H1 (cell line): Measurements from ENCODE around the gene AKR1D1. TPM values are rescaled to one million over a fixed set of nuclear protein-coding genes. Genes with fewer than 3 reads are reported as not detected.

ENCODE experiments used
- ASH2L ChIP-seq: fragments of 200-600, 300-600 bp; sonication (generic); IDR thresholded peaks from one replicate; pipeline ENCODE4 v1.7.1; 2017; ENCODE audit warnings: low read length
- NANOG ChIP-seq: IDR thresholded peaks from 2 replicates; pipeline ENCODE4 v1.6.1; 2011; ENCODE audit warnings: low read length, low read depth, mild to moderate bottlenecking, inconsistent platforms; ENCODE audit not compliant: insufficient read depth, poor library complexity, severe bottlenecking
- POLR2AphosphoS5 ChIP-seq: IDR thresholded peaks from 2 replicates; pipeline ENCODE4 v1.6.1; 2011; ENCODE audit warnings: low read depth, low read length
- RAD21 ChIP-seq, 2 experiments: IDR thresholded peaks in 1 of 2; conservative IDR thresholded peaks in 1 of 2; 2 replicates each; pipeline ENCODE4 v1.6.1; 2011; ENCODE audit warnings: low read depth in 2 of 2, low read length in 2 of 2, improper control_type of control experiment in 1 of 2, inconsistent platforms in 1 of 2, mild to moderate bottlenecking in 1 of 2, moderate library complexity in 1 of 2
- RBBP5 ChIP-seq: IDR thresholded peaks from 2 replicates; pipeline ENCODE4 v1.7.1; 2012; ENCODE audit warnings: low read depth, mild to moderate bottlenecking, inconsistent platforms, low read length, moderate library complexity, borderline replicate concordance
- SIX5 ChIP-seq: IDR thresholded peaks from 2 replicates; pipeline ENCODE4 v1.6.1; 2011; ENCODE audit warnings: mild to moderate bottlenecking, low read depth, low read length
- SRF ChIP-seq: IDR thresholded peaks from 2 replicates; pipeline ENCODE4 v1.6.1; 2011; ENCODE audit warnings: mild to moderate bottlenecking, low read depth, low read length, moderate library complexity
- TEAD4 ChIP-seq: IDR thresholded peaks from 2 replicates; pipeline ENCODE4 v1.6.1; 2012; ENCODE audit warnings: low read depth, low read length, inconsistent platforms, mixed read lengths
- polyA plus RNA-seq, 7 experiments: library from polyadenylated mRNA; depleted of rRNA in 3 of 7; stranded (reverse) in 5 of 7; unstranded in 2 of 7; fragments of >200 nt in 5 of 7; fragments of 200-250 nt in 2 of 7; gene quantifications; 1 replicate in 5 of 7; 2 replicates in 1 of 7; 4 replicates in 1 of 7; pipeline versions ENCODE4 v1.2.1 to v1.2.3, GENCODE V29; 2011 to 2013; ENCODE audit warnings: missing spikeins in 2 of 7, mixed read lengths in 2 of 7
- total RNA-seq: library from RNA; stranded (reverse); fragmentation: NEBNext Ultra II Directional; extraction: Animal tissue kit (Norgen Biotek cat#: 25700); gene quantifications from 2 replicates; pipeline ENCODE4 v1.2.1, GENCODE V29; 2021
- TF ChIP-seq, protein P1 (sequence below): fragments of 300-600 bp; sonication (generic); IDR thresholded peaks from 2 replicates; pipeline ENCODE4 v1.7.1; 2012; ENCODE audit warnings: low read length, moderate library complexity, mild to moderate bottlenecking, inconsistent platforms; ENCODE audit not compliant: insufficient replicate concordance

AKR1D1 gene
- total and polyA plus RNA-seq, 2 of the 8 experiments (the other 6 are each of a cell fraction or from before 2014, with no cell fraction given) = not detected

DNA sequence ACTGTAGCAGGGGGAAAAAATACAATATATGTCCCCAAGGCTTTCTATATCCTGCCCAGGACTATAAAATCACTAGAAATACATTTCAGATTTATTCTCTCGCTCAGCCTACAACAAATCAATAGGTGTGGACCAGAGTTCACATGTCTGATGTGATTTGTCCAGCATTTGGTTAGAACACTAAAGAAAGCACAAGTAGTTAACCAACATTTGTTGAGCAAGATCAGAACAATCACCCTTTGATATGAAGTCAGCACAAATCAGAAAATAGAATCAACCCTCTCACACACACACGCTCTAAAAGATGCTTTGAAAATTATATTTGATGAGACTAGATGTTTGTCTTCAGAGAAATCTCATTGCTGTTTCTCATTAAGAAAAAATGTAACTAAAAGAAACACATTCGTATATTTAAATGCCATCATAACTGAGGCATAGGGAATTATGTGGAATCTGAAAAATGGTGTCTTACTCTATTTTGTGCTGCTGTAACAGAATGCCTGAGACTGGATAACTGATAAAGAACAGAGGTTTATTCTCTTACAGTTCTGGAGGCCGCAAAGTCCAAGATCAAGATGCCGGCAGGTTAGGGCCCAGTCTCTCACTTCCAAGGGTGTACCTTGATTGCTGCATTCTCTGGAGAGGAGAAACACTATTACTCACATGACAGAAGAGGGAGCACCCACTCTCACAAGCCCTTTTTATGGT lies 10.5 kb downstream of the AKR1D1 start (continued):
- TF ChIP-seq, protein P1, sequence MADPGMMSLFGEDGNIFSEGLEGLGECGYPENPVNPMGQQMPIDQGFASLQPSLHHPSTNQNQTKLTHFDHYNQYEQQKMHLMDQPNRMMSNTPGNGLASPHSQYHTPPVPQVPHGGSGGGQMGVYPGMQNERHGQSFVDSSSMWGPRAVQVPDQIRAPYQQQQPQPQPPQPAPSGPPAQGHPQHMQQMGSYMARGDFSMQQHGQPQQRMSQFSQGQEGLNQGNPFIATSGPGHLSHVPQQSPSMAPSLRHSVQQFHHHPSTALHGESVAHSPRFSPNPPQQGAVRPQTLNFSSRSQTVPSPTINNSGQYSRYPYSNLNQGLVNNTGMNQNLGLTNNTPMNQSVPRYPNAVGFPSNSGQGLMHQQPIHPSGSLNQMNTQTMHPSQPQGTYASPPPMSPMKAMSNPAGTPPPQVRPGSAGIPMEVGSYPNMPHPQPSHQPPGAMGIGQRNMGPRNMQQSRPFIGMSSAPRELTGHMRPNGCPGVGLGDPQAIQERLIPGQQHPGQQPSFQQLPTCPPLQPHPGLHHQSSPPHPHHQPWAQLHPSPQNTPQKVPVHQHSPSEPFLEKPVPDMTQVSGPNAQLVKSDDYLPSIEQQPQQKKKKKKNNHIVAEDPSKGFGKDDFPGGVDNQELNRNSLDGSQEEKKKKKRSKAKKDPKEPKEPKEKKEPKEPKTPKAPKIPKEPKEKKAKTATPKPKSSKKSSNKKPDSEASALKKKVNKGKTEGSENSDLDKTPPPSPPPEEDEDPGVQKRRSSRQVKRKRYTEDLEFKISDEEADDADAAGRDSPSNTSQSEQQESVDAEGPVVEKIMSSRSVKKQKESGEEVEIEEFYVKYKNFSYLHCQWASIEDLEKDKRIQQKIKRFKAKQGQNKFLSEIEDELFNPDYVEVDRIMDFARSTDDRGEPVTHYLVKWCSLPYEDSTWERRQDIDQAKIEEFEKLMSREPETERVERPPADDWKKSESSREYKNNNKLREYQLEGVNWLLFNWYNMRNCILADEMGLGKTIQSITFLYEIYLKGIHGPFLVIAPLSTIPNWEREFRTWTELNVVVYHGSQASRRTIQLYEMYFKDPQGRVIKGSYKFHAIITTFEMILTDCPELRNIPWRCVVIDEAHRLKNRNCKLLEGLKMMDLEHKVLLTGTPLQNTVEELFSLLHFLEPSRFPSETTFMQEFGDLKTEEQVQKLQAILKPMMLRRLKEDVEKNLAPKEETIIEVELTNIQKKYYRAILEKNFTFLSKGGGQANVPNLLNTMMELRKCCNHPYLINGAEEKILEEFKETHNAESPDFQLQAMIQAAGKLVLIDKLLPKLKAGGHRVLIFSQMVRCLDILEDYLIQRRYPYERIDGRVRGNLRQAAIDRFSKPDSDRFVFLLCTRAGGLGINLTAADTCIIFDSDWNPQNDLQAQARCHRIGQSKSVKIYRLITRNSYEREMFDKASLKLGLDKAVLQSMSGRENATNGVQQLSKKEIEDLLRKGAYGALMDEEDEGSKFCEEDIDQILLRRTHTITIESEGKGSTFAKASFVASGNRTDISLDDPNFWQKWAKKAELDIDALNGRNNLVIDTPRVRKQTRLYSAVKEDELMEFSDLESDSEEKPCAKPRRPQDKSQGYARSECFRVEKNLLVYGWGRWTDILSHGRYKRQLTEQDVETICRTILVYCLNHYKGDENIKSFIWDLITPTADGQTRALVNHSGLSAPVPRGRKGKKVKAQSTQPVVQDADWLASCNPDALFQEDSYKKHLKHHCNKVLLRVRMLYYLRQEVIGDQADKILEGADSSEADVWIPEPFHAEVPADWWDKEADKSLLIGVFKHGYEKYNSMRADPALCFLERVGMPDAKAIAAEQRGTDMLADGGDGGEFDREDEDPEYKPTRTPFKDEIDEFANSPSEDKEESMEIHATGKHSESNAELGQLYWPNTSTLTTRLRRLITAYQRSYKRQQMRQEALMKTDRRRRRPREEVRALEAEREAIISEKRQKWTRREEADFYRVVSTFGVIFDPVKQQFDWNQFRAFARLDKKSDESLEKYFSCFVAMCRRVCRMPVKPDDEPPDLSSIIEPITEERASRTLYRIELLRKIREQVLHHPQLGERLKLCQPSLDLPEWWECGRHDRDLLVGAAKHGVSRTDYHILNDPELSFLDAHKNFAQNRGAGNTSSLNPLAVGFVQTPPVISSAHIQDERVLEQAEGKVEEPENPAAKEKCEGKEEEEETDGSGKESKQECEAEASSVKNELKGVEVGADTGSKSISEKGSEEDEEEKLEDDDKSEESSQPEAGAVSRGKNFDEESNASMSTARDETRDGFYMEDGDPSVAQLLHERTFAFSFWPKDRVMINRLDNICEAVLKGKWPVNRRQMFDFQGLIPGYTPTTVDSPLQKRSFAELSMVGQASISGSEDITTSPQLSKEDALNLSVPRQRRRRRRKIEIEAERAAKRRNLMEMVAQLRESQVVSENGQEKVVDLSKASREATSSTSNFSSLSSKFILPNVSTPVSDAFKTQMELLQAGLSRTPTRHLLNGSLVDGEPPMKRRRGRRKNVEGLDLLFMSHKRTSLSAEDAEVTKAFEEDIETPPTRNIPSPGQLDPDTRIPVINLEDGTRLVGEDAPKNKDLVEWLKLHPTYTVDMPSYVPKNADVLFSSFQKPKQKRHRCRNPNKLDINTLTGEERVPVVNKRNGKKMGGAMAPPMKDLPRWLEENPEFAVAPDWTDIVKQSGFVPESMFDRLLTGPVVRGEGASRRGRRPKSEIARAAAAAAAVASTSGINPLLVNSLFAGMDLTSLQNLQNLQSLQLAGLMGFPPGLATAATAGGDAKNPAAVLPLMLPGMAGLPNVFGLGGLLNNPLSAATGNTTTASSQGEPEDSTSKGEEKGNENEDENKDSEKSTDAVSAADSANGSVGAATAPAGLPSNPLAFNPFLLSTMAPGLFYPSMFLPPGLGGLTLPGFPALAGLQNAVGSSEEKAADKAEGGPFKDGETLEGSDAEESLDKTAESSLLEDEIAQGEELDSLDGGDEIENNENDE = no peak
- TF ChIP-seq POLR2AphosphoS5 (no peak), SRF (no peak), SIX5 (no peak), RAD21 (IDR thresholded peaks at IDR 0.05 in 1 of 2, conservative IDR thresholded peaks at IDR 0.05 in 1 of 2; ENCODE audit: low read depth in 2 of 2, low read length in 2 of 2) (no peak), RBBP5 (no peak), NANOG (no peak), TEAD4 (no peak), ASH2L (no peak)
